Body of pancreas (tissue), 4 donors: ENCODE measurements around the gene SRRM3. TPM values are rescaled to one million over a fixed set of nuclear protein-coding genes. Genes with fewer than 3 reads are reported as not detected.

ENCODE experiments used
- ATAC-seq: fragments of 150-250 bp; one replicate; pipeline ENCODE4 v1.9.1; 2016
- DNase-seq, 4 donors: peaks; one replicate each; pipeline ENCODE4 v3.0.0-alpha.2; 2019
- H3K27ac ChIP-seq, 4 donors: fragments of 200-600 bp; sonication (generic); 1 replicate in 3 of 4; 2 replicates in 1 of 4; pipeline versions ENCODE4 v1.5.1 to v1.6.1; 2016 to 2019; ENCODE audit warnings: mild to moderate bottlenecking in 1 of 4, mixed read lengths in 1 of 4, moderate library complexity in 1 of 4
- H3K27me3 ChIP-seq, 2 donors: fragments of 200-600 bp; sonication (generic); one replicate each; pipeline ENCODE4 v1.6.0; 2016; ENCODE audit warnings: mild to moderate bottlenecking in 1 of 2
- H3K36me3 ChIP-seq, 2 donors: fragments of 200-600 bp; sonication (generic); replicated peaks in 1 of 2; 2 replicates each; pipeline ENCODE4 v1.5.1; 2016; ENCODE audit warnings: low read depth in 2 of 2; ENCODE audit not compliant: insufficient read depth in 1 of 2
- H3K4me1 ChIP-seq: fragments of 200-600 bp; sonication (generic); one replicate; pipeline ENCODE4 v1.6.0; 2016
- H3K4me3 ChIP-seq, 2 donors: fragments of 200-600 bp; sonication (generic); 1 replicate in 1 of 2; 2 replicates in 1 of 2; pipeline ENCODE4 v1.5.1; 2016 to 2019
- H3K9me3 ChIP-seq, 3 donors: fragments of 200-600 bp; sonication (generic); 1 replicate in 2 of 3; 2 replicates in 1 of 3; pipeline ENCODE4 v1.5.1; 2016
- POLR2A ChIP-seq, 3 donors: fragments of 450-650 bp; IDR thresholded peaks; one replicate each; pipeline ENCODE4 v1.6.1; 2016; ENCODE audit warnings: antibody characterized with exemption in 3 of 3, mild to moderate bottlenecking in 2 of 3
- whole genome bisulfite sequencing, 2 donors: methylation state at CpG; one replicate each; pipeline ENCODE4 v1.1.5; 2017; 5-methylcytosine and 5-hydroxymethylcytosine counted together
- intact Hi-C: fragments of 100-400 bp; cut with DNase I; formaldehyde crosslinking; loops from one replicate; pipeline ENCODE4 v1.15.1; 2023
- total RNA-seq, 2 donors: library from RNA; depleted of rRNA; stranded (reverse); fragments of >200 nt; gene quantifications; one replicate each; pipeline ENCODE4 v1.1.0, GENCODE V29; 2016
- TF ChIP-seq, protein P1 (sequence below), 7 experiments: fragments of 450-650 bp in 4 of 7; fragments of 200-600 bp in 3 of 7; sonication (generic) in 3 of 7; IDR thresholded peaks; one replicate each; pipeline ENCODE4 v1.5.1; 2016 to 2019; ENCODE audit warnings: antibody characterized with exemption in 7 of 7

SRRM3 gene
- total RNA-seq, 2 donors from 2014 or later = 3.4 to 13.8 TPM

DNA sequence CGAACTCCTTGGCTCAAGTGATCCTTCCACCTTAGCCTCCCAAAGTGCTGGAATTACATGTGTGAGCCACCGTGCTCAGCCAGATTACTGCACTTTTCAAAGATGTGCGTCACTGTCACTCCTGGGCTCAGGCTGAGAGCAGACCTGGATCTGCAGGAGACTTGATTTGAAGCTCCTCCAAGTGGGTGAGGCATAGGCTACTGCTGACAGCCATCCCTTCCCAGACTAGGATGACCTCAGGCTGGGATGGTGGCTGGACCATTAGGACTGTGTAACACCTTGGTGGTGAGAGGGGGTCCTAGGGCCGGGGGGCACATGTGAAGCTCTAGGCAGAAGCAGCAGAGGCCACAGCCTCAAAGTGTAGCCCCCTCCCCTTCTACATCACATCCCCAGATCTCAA lies 8.2 kb upstream of the SRRM3 start:
- DNase-seq (no peak), ATAC-seq (no peak)
- H3K27me3 ChIP-seq = no peaks in the 10 kb centered on the region
- no peaks in the 10 kb centered on the region for H3K9me3 ChIP-seq
- TF ChIP-seq, protein P1, sequence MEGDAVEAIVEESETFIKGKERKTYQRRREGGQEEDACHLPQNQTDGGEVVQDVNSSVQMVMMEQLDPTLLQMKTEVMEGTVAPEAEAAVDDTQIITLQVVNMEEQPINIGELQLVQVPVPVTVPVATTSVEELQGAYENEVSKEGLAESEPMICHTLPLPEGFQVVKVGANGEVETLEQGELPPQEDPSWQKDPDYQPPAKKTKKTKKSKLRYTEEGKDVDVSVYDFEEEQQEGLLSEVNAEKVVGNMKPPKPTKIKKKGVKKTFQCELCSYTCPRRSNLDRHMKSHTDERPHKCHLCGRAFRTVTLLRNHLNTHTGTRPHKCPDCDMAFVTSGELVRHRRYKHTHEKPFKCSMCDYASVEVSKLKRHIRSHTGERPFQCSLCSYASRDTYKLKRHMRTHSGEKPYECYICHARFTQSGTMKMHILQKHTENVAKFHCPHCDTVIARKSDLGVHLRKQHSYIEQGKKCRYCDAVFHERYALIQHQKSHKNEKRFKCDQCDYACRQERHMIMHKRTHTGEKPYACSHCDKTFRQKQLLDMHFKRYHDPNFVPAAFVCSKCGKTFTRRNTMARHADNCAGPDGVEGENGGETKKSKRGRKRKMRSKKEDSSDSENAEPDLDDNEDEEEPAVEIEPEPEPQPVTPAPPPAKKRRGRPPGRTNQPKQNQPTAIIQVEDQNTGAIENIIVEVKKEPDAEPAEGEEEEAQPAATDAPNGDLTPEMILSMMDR (IDR thresholded peaks at IDR 0.05) = no peak
- TF ChIP-seq POLR2A (IDR thresholded peaks at IDR 0.05) = no peak
- no peak overlapping the region for H3K27ac ChIP-seq
- H3K36me3 ChIP-seq = no peaks in the 10 kb centered on the region
- no peaks in the 10 kb centered on the region for H3K4me1 ChIP-seq
- WGBS, 2 donors = 57 to 65% methylated on average over 4 of the region's 4 CpGs
- H3K4me3 ChIP-seq = no peak overlapping the region
- intact Hi-C loops = loop anchor here (10.0 kb wide), 1 partner anchor 51 kb away; no protein-coding TSS in a partner anchor

DNA sequence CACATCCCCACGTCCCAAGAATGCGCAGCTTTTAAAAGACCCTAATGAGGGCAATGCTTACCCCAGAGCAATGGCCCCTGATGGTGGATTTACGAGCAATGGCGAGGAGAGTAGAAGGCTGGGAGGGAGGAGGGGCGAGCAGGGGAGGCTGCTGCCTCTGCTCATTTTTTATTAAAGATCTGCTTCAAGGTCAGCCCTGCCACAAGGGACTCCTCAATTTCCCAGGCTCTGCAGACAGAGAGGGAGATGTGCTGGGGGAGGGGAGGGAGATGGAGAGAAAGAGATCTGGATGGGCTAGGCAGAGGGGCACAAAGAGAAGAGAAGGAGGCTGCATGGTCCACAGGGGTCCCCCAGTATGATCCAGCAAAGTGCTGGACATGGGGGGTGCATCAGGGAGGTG lies 7.8 kb upstream of the SRRM3 start:
- Histone ChIP-seq H3K27ac (no peak overlapping the region), H3K4me1 (no peaks in the 10 kb centered on the region), H3K4me3 (no peak overlapping the region), H3K27me3 (no peaks in the 10 kb centered on the region), H3K36me3 (no peaks in the 10 kb centered on the region), H3K9me3 (no peaks in the 10 kb centered on the region)
- TF ChIP-seq POLR2A (IDR thresholded peaks at IDR 0.05) = no peak
- intact Hi-C loops = loop anchor here (10.0 kb wide), 1 partner anchor 51 kb away; no protein-coding TSS in a partner anchor
- no peak for DNase-seq
- no peak for ATAC-seq
- WGBS, 2 donors = 25 to 35% methylated on average over 5 of the region's 5 CpGs

DNA sequence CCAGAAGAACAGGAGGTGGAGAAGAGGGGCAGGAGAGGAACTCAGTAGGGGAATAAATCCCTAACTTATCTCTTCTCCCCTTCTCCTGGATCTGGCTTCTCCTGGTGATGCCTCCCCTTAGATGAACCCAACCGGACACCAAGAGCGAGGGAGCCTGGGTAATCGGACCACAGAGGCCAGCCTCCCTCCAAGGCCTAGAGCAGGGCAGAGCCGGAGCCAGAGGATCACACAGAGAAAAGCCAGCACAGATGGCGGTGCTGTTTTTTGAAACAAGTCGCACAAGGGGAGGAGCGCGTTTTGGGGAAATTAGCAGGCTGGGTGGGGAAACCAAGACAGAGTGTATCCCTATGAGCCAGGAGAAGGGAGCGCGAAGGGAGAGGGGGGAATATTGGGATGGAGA lies 4.9 kb upstream of the SRRM3 start:
- WGBS, 2 donors = 83 to 84% methylated on average over 10 of the region's 10 CpGs
- ATAC-seq (no peak), DNase-seq (no peak)
- no peak overlapping the region for H3K4me3 ChIP-seq
- no peak overlapping the region for H3K27ac ChIP-seq
- peaks cover 1% of the 10 kb centered on the region for H3K4me1 ChIP-seq
- intact Hi-C loops = loop anchor here (10.0 kb wide), 1 partner anchor 48 kb away; no protein-coding TSS in a partner anchor
- TF ChIP-seq POLR2A (IDR thresholded peaks at IDR 0.05) = no peak
- TF ChIP-seq, protein P1 (IDR thresholded peaks at IDR 0.05) = no peak
- no peaks in the 10 kb centered on the region for H3K9me3 ChIP-seq
- no peaks in the 10 kb centered on the region for H3K27me3 ChIP-seq
- H3K36me3 ChIP-seq = no peaks in the 10 kb centered on the region

DNA sequence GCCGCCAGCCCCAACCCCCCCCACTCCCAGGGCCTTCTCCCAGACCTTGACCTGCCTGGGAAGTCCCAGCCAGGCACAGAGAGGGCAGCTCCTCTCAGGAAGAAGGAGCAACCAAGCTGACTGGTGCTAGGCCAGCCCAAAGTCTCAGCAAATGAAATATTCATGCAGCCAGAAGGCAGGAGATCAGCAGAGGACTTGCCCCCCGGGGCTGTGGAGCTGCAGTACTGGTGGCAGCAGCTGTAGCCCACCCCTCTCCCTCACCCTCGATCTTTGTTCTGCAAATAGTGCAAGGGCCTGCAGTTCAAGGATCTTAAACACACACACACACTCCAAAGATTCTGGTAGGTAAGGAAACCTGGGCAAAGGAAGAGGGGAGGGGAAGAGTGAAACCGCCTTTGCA lies 3.5 kb upstream of the SRRM3 start:
- Histone ChIP-seq H3K4me1 (peaks cover 5% of the 10 kb centered on the region), H3K27me3 (no peaks in the 10 kb centered on the region)

DNA sequence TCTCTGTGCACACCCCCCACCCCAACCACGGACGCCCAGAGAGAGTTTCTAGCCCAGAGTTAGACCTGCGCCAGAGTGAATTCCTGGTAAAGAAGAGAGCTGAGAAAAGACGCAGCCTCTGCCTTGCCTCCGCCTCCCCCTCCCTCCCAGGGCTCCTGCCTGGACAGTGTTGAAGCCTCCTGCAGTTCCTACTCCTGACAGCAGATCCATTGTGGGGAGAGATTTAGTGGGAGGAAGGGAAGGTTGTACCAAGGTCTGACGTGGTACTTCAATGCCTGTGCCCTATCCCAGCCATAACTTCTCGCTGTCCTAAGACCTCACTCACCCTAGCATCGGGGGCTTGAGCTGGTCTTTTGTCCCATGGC lies 952 bp downstream of the SRRM3 start:
- WGBS, 2 donors = 22 to 31% methylated on average over 7 to 8 of the region's 8 CpGs
- Histone ChIP-seq H3K27ac (no peak overlapping the region), H3K27me3 (peaks cover 0 to 3% of the 10 kb centered on the region in 2 donors), H3K9me3 (no peaks in the 10 kb centered on the region), H3K36me3 (no peaks in the 10 kb centered on the region), H3K4me3 (no peak overlapping the region), H3K4me1 (peaks cover 5% of the 10 kb centered on the region)
- no peak for ATAC-seq
- intact Hi-C loops = no loop called here
- TF ChIP-seq POLR2A (IDR thresholded peaks at IDR 0.05) = no peak
- TF ChIP-seq, protein P1 (IDR thresholded peaks at IDR 0.05) = no peak
- DNase-seq = no peak

More for the DNA sequence above, 3.5 kb upstream of the SRRM3 start:
- WGBS, 2 donors = 17 to 34% methylated on average over 4 of the region's 4 CpGs
- Histone ChIP-seq H3K36me3 (no peaks in the 10 kb centered on the region), H3K4me3 (no peak overlapping the region), H3K27ac (no peak overlapping the region), H3K9me3 (no peaks in the 10 kb centered on the region)
- DNase-seq (no peak), ATAC-seq (no peak)
- TF ChIP-seq POLR2A (IDR thresholded peaks at IDR 0.05) = no peak
- TF ChIP-seq, protein P1 (IDR thresholded peaks at IDR 0.05) = no peak
- intact Hi-C loops = loop anchor here (10.0 kb wide), 1 partner anchor 47 kb away; no protein-coding TSS in a partner anchor
